HepG2 (cell line): Measurements from ENCODE around the gene CCDC154.

Source experiments
- CHD2 ChIP-seq: IDR thresholded peaks from 2 replicates; pipeline ENCODE4 v1.6.1; 2011; ENCODE audit warnings: low read depth, low read length, improper control_type of control experiment
- CTCF ChIP-seq: sonication (generic); formaldehyde crosslinking; IDR thresholded peaks from 2 replicates; pipeline ENCODE4 v1.5.0; 2020; ENCODE audit warnings: mild to moderate bottlenecking, missing genetic modification reagents, moderate library complexity
- DPF2 ChIP-seq: sonication (generic); formaldehyde crosslinking; IDR thresholded peaks from 2 replicates; pipeline ENCODE4 v1.4.0; 2020; ENCODE audit warnings: mild to moderate bottlenecking, low read depth, missing genetic modification reagents, borderline replicate concordance
- EP300 ChIP-seq, 3 experiments: sonication (generic) in 1 of 3; formaldehyde crosslinking in 1 of 3; IDR thresholded peaks; 2 replicates each; pipeline versions ENCODE4 v1.5.1 to v1.6.1; 2011 to 2020; ENCODE audit warnings: low read depth in 2 of 3, low read length in 2 of 3, borderline replicate concordance in 1 of 3, improper control_type of control experiment in 1 of 3, mild to moderate bottlenecking in 1 of 3, missing genetic modification reagents in 1 of 3, moderate library complexity in 1 of 3
- GABPA ChIP-seq, 2 experiments: IDR thresholded peaks; 2 replicates each; pipeline ENCODE4 v1.6.1; 2011 to 2016; ENCODE audit warnings: low read depth in 2 of 2, low read length in 1 of 2, missing biosample characterization in 1 of 2, missing genetic modification characterization in 1 of 2
- POLR2A ChIP-seq, 2 experiments: IDR thresholded peaks; 2 replicates each; pipeline ENCODE4 v1.6.1; 2011; ENCODE audit warnings: low read depth in 2 of 2, low read length in 2 of 2, mild to moderate bottlenecking in 1 of 2, moderate library complexity in 1 of 2; ENCODE audit not compliant: insufficient read depth in 1 of 2
- RELA ChIP-seq: sonication (generic); formaldehyde crosslinking; IDR thresholded peaks from 2 replicates; pipeline ENCODE4 v1.4.0; 2020; ENCODE audit warnings: missing genetic modification reagents
- SMYD3 ChIP-seq: sonication (generic); formaldehyde crosslinking; IDR thresholded peaks from 2 replicates; pipeline ENCODE4 v1.8.1; 2023; ENCODE audit warnings: mild to moderate bottlenecking, missing genetic modification reagents
- TBL1XR1 ChIP-seq: fragments of 150-350 bp; IDR thresholded peaks from 2 replicates; pipeline ENCODE4 v1.6.1; 2014; ENCODE audit warnings: borderline replicate concordance, low read length; ENCODE audit not compliant: partially characterized antibody
- TFE3 ChIP-seq: IDR thresholded peaks from 2 replicates; pipeline ENCODE4 v1.6.1; 2016
- TGIF2 ChIP-seq: IDR thresholded peaks from 2 replicates; pipeline ENCODE4 v1.6.1; 2016; ENCODE audit warnings: control low read depth, missing compliant biosample characterization
- ZNF549 ChIP-seq: sonication (generic); formaldehyde crosslinking; IDR thresholded peaks from 2 replicates; pipeline ENCODE4 v1.5.0; 2020; ENCODE audit warnings: missing genetic modification reagents
- ZNF556 ChIP-seq: sonication (generic); formaldehyde crosslinking; IDR thresholded peaks from 2 replicates; pipeline ENCODE4 v1.4.0; 2020; ENCODE audit warnings: mild to moderate bottlenecking, missing genetic modification reagents, borderline replicate concordance
- ZNF777 ChIP-seq: sonication (generic); formaldehyde crosslinking; IDR thresholded peaks from 2 replicates; pipeline ENCODE4 v1.4.0; 2020; ENCODE audit warnings: missing genetic modification reagents

GRCh38 chr16:1493746-1494094 is 49.4 kb upstream of the CCDC154 start:
- TF ChIP-seq RELA: no peak
- TF ChIP-seq POLR2A (IDR thresholded peaks at IDR 0.05; ENCODE audit: insufficient read depth in 1 of 2, low read depth in 2 of 2, low read length in 2 of 2): no peak
- TF ChIP-seq CTCF (CRISPR knock-in tag): no peak
- no peak for TF ChIP-seq TGIF2 (CRISPR knock-in tag)
- TF ChIP-seq ZNF549 (CRISPR knock-in tag): no peak
- TF ChIP-seq SMYD3: no peak
- no peak for TF ChIP-seq CHD2
- TF ChIP-seq GABPA (IDR thresholded peaks at IDR 0.05; ENCODE audit: low read depth, low read length): no peak
- no peak for TF ChIP-seq GABPA (CRISPR knock-in tag; IDR thresholded peaks at IDR 0.05; ENCODE audit: low read depth)
- no peak for TF ChIP-seq EP300 (IDR thresholded peaks at IDR 0.05; ENCODE audit: low read depth in 2 of 2, low read length in 2 of 2)
- TF ChIP-seq EP300 (CRISPR knock-in tag; IDR thresholded peaks at IDR 0.05; ENCODE audit: borderline replicate concordance): no peak
- TF ChIP-seq TFE3: no peak
- TF ChIP-seq DPF2 (CRISPR knock-in tag): no peak
- no peak for TF ChIP-seq TBL1XR1
- TF ChIP-seq ZNF556 (CRISPR knock-in tag): no peak
- peak; percentile 12; the same call in 1 of the 2 replicates for TF ChIP-seq ZNF777 (CRISPR knock-in tag)
